HG03469 (cell line): Measurements from ENCODE around the gene ADH1C.

ENCODE experiments used
- ATAC-seq: cut with Tn5 transposase; IDR thresholded peaks from one replicate; pipeline ENCODE4 v1.9.1; 2021; ENCODE audit warnings: mild to moderate bottlenecking, moderate library complexity, moderate number of reproducible peaks; ENCODE audit not compliant: unreplicated experiment

ADH1C gene

DNA sequence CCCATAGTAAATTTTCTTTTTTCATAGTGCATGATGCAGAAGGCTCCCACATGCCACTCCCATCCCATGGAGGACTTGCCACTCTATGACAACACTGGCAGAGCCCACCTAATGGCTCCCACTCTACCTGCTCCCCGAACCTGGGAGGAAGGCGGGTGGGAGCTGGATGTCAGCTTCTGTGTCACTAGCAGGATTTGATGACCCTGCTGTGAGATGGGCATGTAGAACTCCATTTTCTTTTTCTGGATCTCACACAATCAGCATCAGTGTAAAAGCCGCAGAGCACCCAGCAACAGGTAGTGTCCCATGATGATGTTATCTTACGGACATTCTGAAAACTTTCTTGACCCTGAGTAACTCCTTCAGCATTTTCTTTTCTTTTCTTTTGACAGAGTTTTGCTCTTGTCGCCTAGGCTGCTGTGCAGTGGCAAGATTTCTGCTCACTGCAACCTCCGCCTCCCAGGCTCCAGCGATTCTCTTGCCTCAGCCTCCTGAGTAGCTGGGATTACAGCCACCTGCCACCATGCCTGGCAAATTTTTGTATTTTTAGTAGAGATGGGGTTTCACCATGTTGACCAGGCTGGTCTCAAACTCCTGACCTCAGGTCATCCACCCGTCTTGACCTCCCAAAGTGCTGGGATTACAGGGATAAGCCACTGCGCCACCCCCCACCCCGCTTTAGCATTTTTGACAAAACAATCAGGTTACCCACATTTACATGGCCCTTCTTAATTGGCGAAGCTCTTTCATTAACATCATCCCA, 46.7 kb downstream of the ADH1C start:
- no peak for ATAC-seq

DNA sequence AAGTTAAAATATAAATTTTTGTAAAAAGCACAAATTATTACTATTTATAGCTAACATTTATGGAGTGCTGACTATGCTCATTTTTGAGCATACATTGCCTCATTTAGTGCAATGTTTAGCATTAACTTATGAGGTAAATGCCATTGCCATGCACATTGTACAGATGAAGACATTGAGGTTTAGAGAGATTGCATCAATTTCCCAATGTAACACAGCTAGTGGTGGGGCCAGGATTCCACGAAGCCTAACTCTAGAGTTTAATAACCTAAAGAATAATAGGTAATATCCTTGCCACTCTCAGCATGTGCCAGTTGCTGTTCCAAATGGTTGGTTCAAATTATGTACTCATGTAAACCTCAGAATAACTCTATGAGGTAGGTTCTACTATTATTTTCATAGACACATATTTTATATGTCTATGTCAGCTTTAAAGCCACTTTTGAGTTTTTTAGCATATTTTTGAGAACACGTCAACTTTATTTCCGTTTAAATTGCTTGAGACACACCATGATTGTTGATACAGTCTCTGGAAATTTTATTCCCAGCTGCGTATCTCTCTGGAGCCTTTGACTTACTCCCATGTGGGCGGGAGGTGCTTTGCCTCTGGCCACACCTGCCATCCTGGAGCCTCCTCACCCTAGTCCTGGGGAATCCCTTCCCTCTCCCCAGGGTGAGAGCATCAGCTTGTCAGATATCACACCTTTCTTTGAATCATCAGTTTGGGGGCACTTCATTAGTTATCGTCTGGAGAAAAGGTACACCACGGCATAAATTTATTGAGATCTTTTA, 51.0 kb downstream of the ADH1C start:
- no peak for ATAC-seq

DNA sequence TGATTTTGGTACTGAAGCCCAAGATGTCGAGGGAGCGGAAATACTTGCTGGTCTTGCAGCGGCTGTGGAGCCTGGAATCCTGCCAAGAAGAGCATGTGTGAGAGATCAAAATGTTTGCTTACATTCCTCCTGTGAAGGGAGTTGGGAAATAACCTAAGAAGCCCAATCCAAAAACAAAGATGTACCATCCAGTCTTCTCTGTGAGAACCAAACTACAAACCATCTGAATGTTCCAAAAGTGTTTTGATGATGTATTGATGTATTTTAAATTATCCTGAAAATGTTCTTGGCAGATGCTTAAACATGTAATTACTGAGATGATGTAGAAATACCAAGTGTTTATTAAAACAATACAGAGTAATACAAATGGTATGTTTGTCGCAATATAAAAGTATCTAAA, 51.6 kb downstream of the ADH1C start:
- no peak for ATAC-seq

DNA sequence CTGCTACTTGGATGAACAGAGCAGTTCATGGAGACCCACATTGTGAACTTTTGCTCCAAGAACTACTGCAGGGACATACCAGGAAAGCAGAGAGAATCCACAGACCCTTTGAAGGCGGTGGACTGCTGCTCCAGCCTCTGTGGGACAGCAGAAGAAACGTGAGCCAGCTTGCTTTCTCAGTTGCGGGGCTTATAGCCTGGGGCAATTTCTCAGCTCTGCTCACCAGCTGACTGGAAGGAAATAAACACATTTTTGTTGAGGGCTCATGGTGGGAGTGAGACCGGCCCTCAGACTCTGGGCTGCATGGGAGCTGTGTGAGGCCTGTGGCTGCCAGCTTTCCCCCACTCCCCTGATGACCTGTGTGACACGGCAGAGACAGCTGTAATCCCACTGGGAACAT, 59.2 kb downstream of the ADH1C start:
- no peak for ATAC-seq

DNA sequence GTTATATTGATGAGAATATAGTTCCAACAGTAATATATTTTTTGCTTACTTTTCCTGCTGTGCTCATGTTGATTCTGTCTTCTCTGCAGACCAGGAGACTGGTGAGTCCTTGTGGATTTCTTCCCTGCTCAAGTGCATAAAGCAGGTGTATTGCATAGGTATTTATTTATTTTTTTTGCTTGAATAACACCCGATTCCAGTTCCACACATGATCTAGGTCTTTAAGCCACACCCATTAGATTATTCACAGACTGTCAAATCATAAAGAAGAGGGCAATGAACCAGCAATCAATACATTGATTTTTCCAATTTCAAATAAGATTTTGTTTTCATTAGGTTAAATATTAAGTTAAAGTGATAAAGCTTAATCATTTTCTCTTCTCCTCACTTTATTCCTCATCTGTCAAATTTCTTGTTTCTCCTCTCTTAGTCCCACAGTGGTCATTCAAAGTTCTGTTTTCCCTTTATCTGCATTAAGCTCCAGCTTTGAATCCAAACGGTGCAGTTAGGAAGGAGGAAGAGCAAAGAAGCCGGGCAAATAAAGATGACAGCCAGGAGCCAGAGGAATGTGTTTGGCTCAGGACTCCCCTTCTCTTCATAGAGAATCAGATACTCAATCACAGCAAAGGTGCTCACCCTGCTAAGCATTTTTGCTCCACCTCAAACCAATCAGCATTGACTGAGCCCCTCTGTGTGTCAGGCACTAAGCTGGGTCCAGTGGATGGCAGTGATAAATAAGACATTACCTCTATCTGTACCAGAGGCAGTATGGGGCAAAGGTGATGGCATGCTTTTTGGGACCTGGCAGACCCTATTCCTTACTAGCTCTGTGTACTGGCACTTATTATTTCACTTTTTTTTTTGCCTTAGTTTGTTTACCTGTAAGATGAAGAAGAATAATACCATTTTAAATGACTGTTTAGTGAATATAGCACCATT, 61.4 kb downstream of the ADH1C start, which contains the start of gene ADH1A:
TSS of gene ADH1A (minus strand) at position 138 of the 939 bp plus-strand sequence. CDS start at position 67, 71 bp downstream.
- ATAC-seq, result no peak
